Activated CD4-positive, CD25-positive, alpha-beta regulatory T cell treated with anti-CD3 and anti-CD28 coated beads, Interleukin-2, amount 50 U/mL, for 16 hours (primary cell): ENCODE results near the gene PHLDA3.

Experiments used
- DNase-seq: peaks from one replicate; pipeline ENCODE4 v3.0.0-alpha.2; 2020; ENCODE audit warnings: low read depth, low spot score

The PHLDA3 gene

DNA sequence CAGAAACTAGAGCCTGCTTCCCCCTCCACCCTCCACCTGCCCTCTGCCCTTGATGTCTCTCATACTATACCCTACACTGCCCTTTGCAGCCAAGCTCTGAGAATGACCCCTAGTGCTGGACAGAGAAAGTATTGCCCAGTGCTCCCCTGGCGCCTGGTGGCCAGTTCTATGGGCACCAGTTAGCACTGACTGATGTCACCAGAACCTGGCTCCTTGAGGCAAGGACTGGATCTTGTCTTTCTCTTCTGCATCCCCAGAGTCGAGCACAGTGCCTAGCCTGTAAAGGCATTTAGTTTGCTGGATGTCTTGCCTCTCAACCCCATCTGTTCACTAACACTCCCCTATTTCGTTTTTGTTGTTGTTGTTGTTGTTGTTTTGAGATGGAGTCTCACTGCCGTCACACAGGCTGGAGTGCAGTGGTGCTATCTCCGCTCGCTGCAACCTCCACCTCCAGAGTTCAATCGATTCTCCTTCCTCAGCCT, 5.9 kb downstream of the PHLDA3 start:
- DNase-seq: no peak

- DNase-seq: no peak
Observed at GRCh38 chr1:201461645-201462441, 7.1 kb downstream of the PHLDA3 start.

- no peak for DNase-seq
Observed at GRCh38 chr1:201460814-201461644, 8.0 kb downstream of the PHLDA3 start.

GRCh38 chr1:201459775-201460174, 9.2 kb downstream of the PHLDA3 start:
- no peak for DNase-seq

DNA sequence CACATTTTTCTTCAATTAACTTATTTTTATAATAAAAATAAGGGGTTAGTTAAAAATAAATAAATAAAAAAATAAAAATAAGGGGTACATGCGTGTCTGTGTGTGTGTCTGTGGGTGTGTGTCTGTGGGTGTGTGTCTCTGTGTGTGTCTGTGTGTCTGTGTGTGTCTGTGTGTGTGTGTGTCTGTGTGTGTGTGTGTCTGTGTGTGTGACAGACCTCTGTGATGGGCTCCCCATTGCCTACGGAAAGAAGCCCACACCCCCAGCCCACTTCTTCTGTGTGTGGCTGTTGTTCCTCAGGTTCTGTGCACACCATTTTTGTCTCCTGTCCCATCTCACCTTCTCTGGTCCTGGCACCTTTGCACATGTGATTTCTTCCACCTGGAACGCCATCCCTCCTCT, 9.9 kb downstream of the PHLDA3 start:
- DNase-seq: no peak

DNA sequence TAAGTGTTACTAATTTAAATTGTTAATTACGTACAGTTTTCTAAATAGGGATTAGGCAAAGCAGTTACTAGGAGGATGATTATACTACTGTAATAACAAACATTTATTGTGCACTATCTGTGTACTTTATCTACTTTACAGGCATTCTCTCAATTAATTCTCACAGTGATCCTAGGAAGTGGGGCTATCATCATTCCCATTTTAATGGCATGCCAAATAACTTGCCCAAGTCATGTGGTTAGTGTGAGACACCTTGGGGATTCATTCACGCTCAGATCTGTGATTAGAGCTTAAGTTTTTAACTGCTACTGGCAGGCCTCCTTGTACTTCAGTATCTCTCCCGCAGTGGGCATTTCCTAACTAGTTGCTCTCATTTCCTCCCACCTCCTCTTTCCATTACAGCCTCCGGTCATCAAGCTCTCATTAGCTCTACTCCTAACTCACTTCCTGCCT, 11.5 kb downstream of the PHLDA3 start:
- no peak for DNase-seq

DNA sequence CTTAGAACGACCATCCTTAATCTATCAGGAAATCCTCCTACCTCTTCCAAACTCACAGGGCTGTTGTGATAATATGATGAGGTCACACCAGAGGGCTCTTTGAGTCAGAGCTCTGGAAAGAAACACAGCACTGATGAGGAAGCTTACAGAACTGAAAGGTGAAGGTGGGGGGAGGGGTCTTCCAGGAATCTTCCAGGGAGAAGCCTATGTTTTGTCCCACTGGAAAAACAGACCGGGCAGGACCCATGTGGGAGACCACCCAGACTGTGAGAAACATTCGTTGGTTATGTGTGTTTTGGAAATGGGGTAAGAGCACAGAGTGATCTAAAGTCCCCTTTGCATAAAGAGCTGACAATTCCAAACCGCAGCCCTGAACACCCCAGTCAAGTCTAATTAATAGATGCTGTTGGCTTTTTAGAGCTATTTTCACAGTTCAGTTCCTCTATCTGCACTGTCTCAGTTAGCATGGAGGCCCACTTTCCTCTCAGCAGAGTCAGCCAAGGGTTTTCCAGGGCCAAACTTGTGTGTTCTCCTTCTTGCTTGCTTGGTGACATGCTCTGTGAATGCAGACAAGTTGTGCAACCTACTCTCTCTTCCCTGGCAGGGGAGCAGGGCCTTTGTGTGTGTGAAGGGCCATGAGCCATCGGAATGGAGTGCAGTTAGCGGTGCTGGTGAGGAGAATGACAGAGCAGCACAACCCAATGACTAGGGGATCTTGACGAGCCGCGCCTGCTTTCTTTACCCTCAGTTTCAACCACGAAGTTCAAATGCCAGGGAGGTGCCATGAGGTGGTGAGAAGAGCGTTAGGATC, 12.3 kb downstream of the PHLDA3 start:
- no peak for DNase-seq

DNA sequence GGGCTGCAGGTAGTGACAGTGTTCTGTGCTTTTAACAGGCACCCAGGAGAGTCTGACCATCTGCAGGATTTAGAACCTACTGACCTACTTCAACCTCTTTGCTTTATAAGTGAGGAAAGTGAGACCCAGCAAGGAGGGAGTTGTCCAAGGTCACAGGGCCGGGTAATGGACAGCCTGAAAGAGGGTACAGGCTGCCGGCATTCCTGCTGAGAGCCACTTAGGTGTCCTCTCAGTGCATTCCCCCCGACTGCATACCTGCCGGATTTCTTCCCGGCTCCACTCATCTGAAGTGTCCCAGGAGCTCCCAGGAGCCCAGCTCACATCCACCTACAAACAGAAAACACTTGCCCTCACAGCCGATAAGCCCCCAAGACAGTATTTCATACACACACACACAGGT, 13.9 kb downstream of the PHLDA3 start:
- DNase-seq: no peak

- DNase-seq: no peak
Observed at GRCh38 chr1:201454608-201455007, 14.4 kb downstream of the PHLDA3 start.

GRCh38 chr1:201452866-201453265, 16.1 kb downstream of the PHLDA3 start:
- DNase-seq: no peak

- DNase-seq: no peak
Observed at GRCh38 chr1:201450721-201451291, 18.2 kb downstream of the PHLDA3 start.

GRCh38 chr1:201448990-201449389, 20.0 kb downstream of the PHLDA3 start:
- DNase-seq: no peak

GRCh38 chr1:201447903-201448871, 20.8 kb downstream of the PHLDA3 start:
- DNase-seq: peak; percentile 15

- no peak for DNase-seq
Observed at GRCh38 chr1:201445310-201445709, 23.7 kb downstream of the PHLDA3 start.

GRCh38 chr1:201444792-201445191, 24.2 kb downstream of the PHLDA3 start:
- no peak for DNase-seq

DNA sequence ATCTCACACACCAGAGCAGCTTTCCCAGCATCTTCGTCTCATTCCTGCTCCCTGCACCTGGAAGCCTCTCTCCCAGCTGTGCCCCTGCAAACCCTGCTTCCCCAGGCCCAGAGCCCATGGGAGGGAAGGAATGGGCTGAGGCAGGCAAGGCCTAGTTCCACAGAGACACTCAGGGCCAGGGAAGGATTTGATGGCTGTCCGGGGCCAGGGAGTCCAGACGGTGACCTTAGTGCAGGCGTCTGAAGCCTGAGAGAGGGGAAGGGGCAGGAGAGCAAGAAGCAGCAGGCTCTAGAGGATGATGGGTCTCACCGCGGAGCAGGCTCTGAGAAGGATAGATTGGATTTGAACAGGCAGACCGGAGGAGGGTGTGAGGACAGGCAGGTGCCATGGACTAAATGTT, 25.2 kb downstream of the PHLDA3 start:
- DNase-seq: no peak

DNA sequence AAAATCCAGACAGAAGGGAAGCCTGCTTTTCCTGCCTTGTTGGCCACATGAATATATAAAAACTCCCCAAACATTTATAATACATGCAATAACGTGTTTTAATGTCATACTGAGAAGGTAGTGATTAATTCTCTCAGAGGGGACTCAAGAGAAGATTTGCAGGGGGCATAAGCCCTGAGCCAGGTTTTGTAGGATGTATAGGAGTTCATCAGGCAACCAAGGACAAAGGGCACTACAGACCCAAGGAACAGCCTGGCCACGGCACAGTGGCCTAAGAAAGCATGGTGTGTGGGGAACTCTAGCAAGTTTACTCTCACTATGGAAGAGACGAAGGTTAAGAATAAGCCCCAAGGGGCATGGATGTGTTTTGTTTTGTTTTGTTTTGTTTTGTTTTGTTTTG, 32.0 kb downstream of the PHLDA3 start:
- DNase-seq: no peak

- no peak for DNase-seq
Observed at GRCh38 chr1:201436393-201436792, 32.6 kb downstream of the PHLDA3 start.

DNA sequence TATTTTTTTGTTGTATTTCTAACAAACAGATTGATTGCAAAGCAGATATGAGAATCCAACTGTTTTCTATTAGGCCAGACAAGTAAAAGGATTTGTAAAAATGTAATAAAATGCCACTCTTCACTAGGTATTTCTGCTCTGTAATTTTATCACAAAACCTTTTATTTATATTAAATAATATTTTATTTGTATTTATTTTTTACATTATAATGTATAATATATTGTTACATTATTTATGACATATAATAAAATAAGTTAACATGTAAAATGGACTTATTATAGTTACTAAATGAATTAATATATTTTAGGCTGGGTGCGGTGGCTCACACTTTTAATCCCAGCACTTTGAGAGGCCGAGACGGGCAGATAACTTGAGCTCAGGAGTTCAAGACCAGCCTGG, 34.7 kb downstream of the PHLDA3 start:
- DNase-seq: no peak

- DNase-seq: no peak
Observed at GRCh38 chr1:201433609-201434008, 35.4 kb downstream of the PHLDA3 start.
